Measurements from ENCODE around the gene SPEM3. TPM values are rescaled to one million over a fixed set of nuclear protein-coding genes. Genes with fewer than 3 reads are reported as not detected.

SPEM3 gene
- total and polyA plus RNA-seq, 3 donors from 2014 or later, result 5.7 to 63.0 (median 18.8) TPM

Other genes with a start within 250 kb of the SPEM3 start
Only the 30 nearest of the 39 such genes appear.
- gene CTDNEP1, start 177.1 kb upstream of the SPEM3 start, total RNA-seq, result 10 to 100 TPM; 86.4 to 94.0 TPM
- 138 TPM for gene CTDNEP1, start 177.1 kb upstream of the SPEM3 start, polyA plus RNA-seq (ENCODE audit: insufficient read depth, low read depth, low replicate concordance)
- 100 to 1,000 TPM; 107 to 123 TPM for gene ELP5, start 176.6 kb upstream of the SPEM3 start, total RNA-seq
- 295 TPM for gene ELP5, start 176.6 kb upstream of the SPEM3 start, polyA plus RNA-seq (ENCODE audit: insufficient read depth, low read depth, low replicate concordance)
- 1 to 10 TPM; 4.5 to 6.9 TPM for gene CLDN7, start 166.4 kb upstream of the SPEM3 start, total RNA-seq
- gene CLDN7, start 166.4 kb upstream of the SPEM3 start, polyA plus RNA-seq (ENCODE audit: insufficient read depth, low read depth, low replicate concordance), result 8.8 TPM
- gene SLC2A4, start 147.1 kb upstream of the SPEM3 start, total RNA-seq, result 1 to 10 TPM; 4.2 to 6.6 TPM
- gene SLC2A4, start 147.1 kb upstream of the SPEM3 start, polyA plus RNA-seq (ENCODE audit: insufficient read depth, low read depth, low replicate concordance), result 4.7 TPM
- gene YBX2, start 134.2 kb upstream of the SPEM3 start, total RNA-seq, result 100 to 1,000 TPM; 276 to 549 TPM
- gene YBX2, start 134.2 kb upstream of the SPEM3 start, polyA plus RNA-seq (ENCODE audit: insufficient read depth, low read depth, low replicate concordance), result 1,120 TPM
- gene EIF5A, start 121.2 kb upstream of the SPEM3 start, total RNA-seq, result 100 to 1,000 TPM; 193 to 229 TPM
- 388 TPM for gene EIF5A, start 121.2 kb upstream of the SPEM3 start, polyA plus RNA-seq (ENCODE audit: insufficient read depth, low read depth, low replicate concordance)
- gene GPS2, start 113.5 kb upstream of the SPEM3 start, total RNA-seq, result 100 to 1,000 TPM; 204 to 239 TPM
- gene GPS2, start 113.5 kb upstream of the SPEM3 start, polyA plus RNA-seq (ENCODE audit: insufficient read depth, low read depth, low replicate concordance), result 219 TPM
- 10 to 100 TPM; 34.5 to 50.6 TPM for gene NEURL4, start 99.5 kb upstream of the SPEM3 start, total RNA-seq
- gene NEURL4, start 99.5 kb upstream of the SPEM3 start, polyA plus RNA-seq (ENCODE audit: insufficient read depth, low read depth, low replicate concordance), result 38.3 TPM
- 100 to 1,000 TPM in 1 of 2 donors, 10 to 100 TPM in 1; 12.6 to 140 TPM for gene ACAP1, start 92.3 kb upstream of the SPEM3 start, total RNA-seq
- gene ACAP1, start 92.3 kb upstream of the SPEM3 start, polyA plus RNA-seq (ENCODE audit: insufficient read depth, low read depth, low replicate concordance), result 95.2 TPM
- 1 to 10 TPM; 4.8 to 5.0 TPM for gene KCTD11, start 76.7 kb upstream of the SPEM3 start, total RNA-seq
- 6.8 TPM for gene KCTD11, start 76.7 kb upstream of the SPEM3 start, polyA plus RNA-seq (ENCODE audit: insufficient read depth, low read depth, low replicate concordance)
- gene TMEM95, start 73.7 kb upstream of the SPEM3 start, total RNA-seq, result 1 to 10 TPM; 2.8 to 6.6 TPM
- 9.9 TPM for gene TMEM95, start 73.7 kb upstream of the SPEM3 start, polyA plus RNA-seq (ENCODE audit: insufficient read depth, low read depth, low replicate concordance)
- gene TNK1, start 47.8 kb upstream of the SPEM3 start, total RNA-seq, result 1 to 10 TPM; 3.7 to 6.8 TPM
- gene TNK1, start 47.8 kb upstream of the SPEM3 start, polyA plus RNA-seq (ENCODE audit: insufficient read depth, low read depth, low replicate concordance), result 4.0 TPM
- 10 to 100 TPM; 13.6 to 19.4 TPM for gene PLSCR3, start 34.3 kb upstream of the SPEM3 start, total RNA-seq
- gene PLSCR3, start 34.3 kb upstream of the SPEM3 start, polyA plus RNA-seq (ENCODE audit: insufficient read depth, low read depth, low replicate concordance), result 14.2 TPM
- 10 to 100 TPM; 18.7 to 33.3 TPM for gene TMEM256, start 24.8 kb upstream of the SPEM3 start, total RNA-seq
- 27.3 TPM for gene TMEM256, start 24.8 kb upstream of the SPEM3 start, polyA plus RNA-seq (ENCODE audit: insufficient read depth, low read depth, low replicate concordance)
- gene NLGN2, start 21.0 kb upstream of the SPEM3 start, total RNA-seq, result 10 to 100 TPM in 1 of 2 donors, 1 to 10 TPM in 1; 9.9 to 10.7 TPM
- 8.4 TPM for gene NLGN2, start 21.0 kb upstream of the SPEM3 start, polyA plus RNA-seq (ENCODE audit: insufficient read depth, low read depth, low replicate concordance)
- 10 to 100 TPM in 1 of 2 donors, 1 to 10 TPM in 1; 8.5 to 18.7 TPM for gene SPEM1, start 8.5 kb upstream of the SPEM3 start, total RNA-seq
- 67.7 TPM for gene SPEM1, start 8.5 kb upstream of the SPEM3 start, polyA plus RNA-seq (ENCODE audit: insufficient read depth, low read depth, low replicate concordance)
- 100 to 1,000 TPM in 1 of 2 donors, 10 to 100 TPM in 1; 41.4 to 202 TPM for gene SPEM2, start 3.2 kb upstream of the SPEM3 start, total RNA-seq
- 111 TPM for gene SPEM2, start 3.2 kb upstream of the SPEM3 start, polyA plus RNA-seq (ENCODE audit: insufficient read depth, low read depth, low replicate concordance)
- gene TMEM102, start 6.6 kb downstream of the SPEM3 start, total RNA-seq, result 10 to 100 TPM in 1 of 2 donors, 1 to 10 TPM in 1; 7.9 to 11.7 TPM
- 6.5 TPM for gene TMEM102, start 6.6 kb downstream of the SPEM3 start, polyA plus RNA-seq (ENCODE audit: insufficient read depth, low read depth, low replicate concordance)
- 1 to 10 TPM; 3.2 to 4.2 TPM for gene FGF11, start 10.7 kb downstream of the SPEM3 start, total RNA-seq
- 4.6 TPM for gene FGF11, start 10.7 kb downstream of the SPEM3 start, polyA plus RNA-seq (ENCODE audit: insufficient read depth, low read depth, low replicate concordance)
- 1 to 10 TPM; 6.2 to 7.4 TPM for gene CHRNB1, start 16.2 kb downstream of the SPEM3 start, total RNA-seq
- 6.9 TPM for gene CHRNB1, start 16.2 kb downstream of the SPEM3 start, polyA plus RNA-seq (ENCODE audit: insufficient read depth, low read depth, low replicate concordance)
- 10 to 100 TPM; 34.0 to 43.4 TPM for gene ZBTB4, start 50.8 kb downstream of the SPEM3 start, total RNA-seq
- gene ZBTB4, start 50.8 kb downstream of the SPEM3 start, polyA plus RNA-seq (ENCODE audit: insufficient read depth, low read depth, low replicate concordance), result 39.5 TPM
- 1 to 10 TPM; 1.8 to 3.9 TPM for gene SLC35G6, start 52.6 kb downstream of the SPEM3 start, total RNA-seq
- gene SLC35G6, start 52.6 kb downstream of the SPEM3 start, polyA plus RNA-seq (ENCODE audit: insufficient read depth, low read depth, low replicate concordance), result 3.9 TPM
- gene POLR2A, start 55.5 kb downstream of the SPEM3 start, total RNA-seq, result 100 to 1,000 TPM; 359 to 391 TPM
- gene POLR2A, start 55.5 kb downstream of the SPEM3 start, polyA plus RNA-seq (ENCODE audit: insufficient read depth, low read depth, low replicate concordance), result 175 TPM
- 10 to 100 TPM; 17.0 to 20.6 TPM for gene TNFSF12, start 120.2 kb downstream of the SPEM3 start, total RNA-seq
- 21.5 TPM for gene TNFSF12, start 120.2 kb downstream of the SPEM3 start, polyA plus RNA-seq (ENCODE audit: insufficient read depth, low read depth, low replicate concordance)
- 1 to 10 TPM; 1.2 to 5.1 TPM for gene TNFSF13, start 129.9 kb downstream of the SPEM3 start, total RNA-seq
- gene TNFSF13, start 129.9 kb downstream of the SPEM3 start, polyA plus RNA-seq (ENCODE audit: insufficient read depth, low read depth, low replicate concordance), result 11.5 TPM
- 10 to 100 TPM; 77.4 to 83.5 TPM for gene SENP3, start 133.1 kb downstream of the SPEM3 start, total RNA-seq
- gene SENP3, start 133.1 kb downstream of the SPEM3 start, polyA plus RNA-seq (ENCODE audit: insufficient read depth, low read depth, low replicate concordance), result 108 TPM
- 1 to 10 TPM; 2.0 to 6.4 TPM for gene CD68, start 150.8 kb downstream of the SPEM3 start, total RNA-seq
- gene CD68, start 150.8 kb downstream of the SPEM3 start, polyA plus RNA-seq (ENCODE audit: insufficient read depth, low read depth, low replicate concordance), result 54.8 TPM
- 10 to 100 TPM; 55.7 to 88.7 TPM for gene MPDU1, start 155.0 kb downstream of the SPEM3 start, total RNA-seq
- gene MPDU1, start 155.0 kb downstream of the SPEM3 start, polyA plus RNA-seq (ENCODE audit: insufficient read depth, low read depth, low replicate concordance), result 60.9 TPM
- gene SOX15, start 161.2 kb downstream of the SPEM3 start, total RNA-seq, result 1 to 10 TPM; 2.8 to 4.0 TPM
- 2.6 TPM for gene SOX15, start 161.2 kb downstream of the SPEM3 start, polyA plus RNA-seq (ENCODE audit: insufficient read depth, low read depth, low replicate concordance)
- 10 to 100 TPM; 53.8 to 60.3 TPM for gene FXR2, start 186.0 kb downstream of the SPEM3 start, total RNA-seq
- 76.0 TPM for gene FXR2, start 186.0 kb downstream of the SPEM3 start, polyA plus RNA-seq (ENCODE audit: insufficient read depth, low read depth, low replicate concordance)